Measurements from ENCODE around the gene RHO.

DNA sequence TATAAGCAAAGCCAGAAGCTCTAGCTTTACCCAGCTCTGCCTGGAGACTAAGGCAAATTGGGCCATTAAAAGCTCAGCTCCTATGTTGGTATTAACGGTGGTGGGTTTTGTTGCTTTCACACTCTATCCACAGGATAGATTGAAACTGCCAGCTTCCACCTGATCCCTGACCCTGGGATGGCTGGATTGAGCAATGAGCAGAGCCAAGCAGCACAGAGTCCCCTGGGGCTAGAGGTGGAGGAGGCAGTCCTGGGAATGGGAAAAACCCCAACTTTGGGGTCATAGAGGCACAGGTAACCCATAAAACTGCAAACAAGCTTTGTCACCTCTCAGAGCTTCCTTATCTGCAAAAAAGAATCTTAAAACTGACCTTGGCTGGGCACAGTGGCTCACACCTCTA is 6.6 kb downstream of the RHO start:
- TF ChIP-seq CTCF (conservative IDR thresholded peaks at IDR 0.05; ENCODE audit: low read depth, low read length) (no peak), EZH2phosphoT487 (IDR thresholded peaks at IDR 0.05; ENCODE audit: borderline replicate concordance, low read length) (no peak), EZH2 (IDR thresholded peaks at IDR 0.05; ENCODE audit: low read length, unreplicated experiment) (no peak)

Measured in PC-3 (cell line).